ENCODE measurements around the gene CAPZA2.

GRCh38 chr7:116938678-116939077, 76.3 kb downstream of the CAPZA2 start:
- TF ChIP-seq YY1 (IDR thresholded peaks at IDR 0.05; ENCODE audit: low read depth) (no peak), CEBPB (IDR thresholded peaks at IDR 0.05) (no peak), EGR1 (IDR thresholded peaks at IDR 0.05) (no peak), REST (IDR thresholded peaks at IDR 0.05; ENCODE audit: low read depth) (no peak), CREB1 (IDR thresholded peaks at IDR 0.05; ENCODE audit: low read depth) (no peak), TAF1 (IDR thresholded peaks at IDR 0.05; ENCODE audit: low read depth) (no peak), RAD21 (IDR thresholded peaks at IDR 0.05; ENCODE audit: low read depth) (no peak), MAX (IDR thresholded peaks at IDR 0.05) (no peak), FOXM1 (IDR thresholded peaks at IDR 0.05; ENCODE audit: borderline replicate concordance, low read depth) (no peak), USF1 (IDR thresholded peaks at IDR 0.05) (no peak), ZBTB7A (IDR thresholded peaks at IDR 0.05; ENCODE audit: low read depth) (no peak), EP300 (IDR thresholded peaks at IDR 0.05; ENCODE audit: borderline replicate concordance) (no peak)

Data from Ishikawa (cell line).